ENCODE results near the gene ABL2.
"Not testable (repeated sequence)": the region's sequence is repeated elsewhere in the genome, so short reads cannot be mapped to it uniquely, and the experiment has no call there.

The ABL2 gene

GRCh38 chr1:179224466-179224865, 5.0 kb downstream of the ABL2 start:
- H3K79me1 ChIP-seq (replicated peaks; ENCODE audit: low read length, poor library complexity, severe bottlenecking); H4K91ac ChIP-seq (ENCODE audit: low read length); H2AK5ac ChIP-seq (ENCODE audit: low read length, severe bottlenecking); H3K4me3 ChIP-seq (ENCODE audit: insufficient read depth in 1 of 2, low read depth in 1 of 2, low read length in 2 of 2); H4K8ac ChIP-seq (ENCODE audit: low read length); H2BK15ac ChIP-seq (ENCODE audit: low read depth, poor library complexity, severe bottlenecking); H2BK120ac ChIP-seq (ENCODE audit: low read depth, low read length); H2BK12ac ChIP-seq (ENCODE audit: low read length in 2 of 2); H3K23ac ChIP-seq (ENCODE audit: low read length in 2 of 2); H3K4ac ChIP-seq (ENCODE audit: low read depth in 1 of 2, low read length in 2 of 2); H3K18ac ChIP-seq (ENCODE audit: low read depth in 1 of 2, low read length in 2 of 2); H3K4me1 ChIP-seq (ENCODE audit: control insufficient read depth, insufficient read depth, low read depth, low read length); H3K9me3 ChIP-seq (ENCODE audit: control insufficient read depth, low read length); H2AFZ ChIP-seq (ENCODE audit: low read depth, low read length); H3K27me3 ChIP-seq (ENCODE audit: control insufficient read depth in 1 of 2, insufficient read depth in 1 of 2, low read length in 2 of 2); DNase-seq; H3K14ac ChIP-seq (ENCODE audit: low read length in 2 of 2); H3K9ac ChIP-seq (ENCODE audit: low read length): not testable (repeated sequence)
- WGBS, result 99% methylated on average over 8 of the region's 8 CpGs
- peak overlapping the region; percentile 11 for H3K4me2 ChIP-seq (ENCODE audit: low read length, poor library complexity, severe bottlenecking)
- peak overlapping the region; percentile 86 for H2BK5ac ChIP-seq (ENCODE audit: low read depth, low read length, poor library complexity, severe bottlenecking)
- peaks cover 5 to 14% of the 10 kb centered on the region in 2 experiments for H3K36me3 ChIP-seq (ENCODE audit: control insufficient read depth in 1 of 2, insufficient read depth in 2 of 2, low read depth in 1 of 2, low read length in 2 of 2)
- H3K27ac ChIP-seq (ENCODE audit: low read length, poor library complexity, severe bottlenecking), result peak overlapping the region; percentile 90

- not testable (repeated sequence) for H3K4me3 ChIP-seq (ENCODE audit: insufficient read depth in 1 of 2, low read depth in 1 of 2, low read length in 2 of 2); H3K4me2 ChIP-seq (ENCODE audit: low read length, poor library complexity, severe bottlenecking); H3K14ac ChIP-seq (ENCODE audit: low read length in 2 of 2); H2BK15ac ChIP-seq (ENCODE audit: low read depth, poor library complexity, severe bottlenecking); H2AK5ac ChIP-seq (ENCODE audit: low read length, severe bottlenecking); H3K18ac ChIP-seq (ENCODE audit: low read depth in 1 of 2, low read length in 2 of 2); H2BK120ac ChIP-seq (ENCODE audit: low read depth, low read length); H3K23ac ChIP-seq (ENCODE audit: low read length in 2 of 2); H2AFZ ChIP-seq (ENCODE audit: low read depth, low read length); H4K8ac ChIP-seq (ENCODE audit: low read length); H3K4ac ChIP-seq (ENCODE audit: low read depth in 1 of 2, low read length in 2 of 2); H3K4me1 ChIP-seq (ENCODE audit: control insufficient read depth, insufficient read depth, low read depth, low read length); H2BK12ac ChIP-seq (ENCODE audit: low read length in 2 of 2); DNase-seq; H3K27me3 ChIP-seq (ENCODE audit: control insufficient read depth in 1 of 2, insufficient read depth in 1 of 2, low read length in 2 of 2); H3K9me3 ChIP-seq (ENCODE audit: control insufficient read depth, low read length); H3K9ac ChIP-seq (ENCODE audit: low read length); H3K27ac ChIP-seq (ENCODE audit: low read length, poor library complexity, severe bottlenecking); H4K91ac ChIP-seq (ENCODE audit: low read length); H2BK5ac ChIP-seq (ENCODE audit: low read depth, low read length, poor library complexity, severe bottlenecking)
- Histone ChIP-seq H3K79me1 (replicated peaks; ENCODE audit: low read length, poor library complexity, severe bottlenecking) (peaks cover 11% of the 10 kb centered on the region), H3K36me3 (ENCODE audit: control insufficient read depth in 1 of 2, insufficient read depth in 2 of 2, low read depth in 1 of 2, low read length in 2 of 2) (peaks cover 16 to 17% of the 10 kb centered on the region in 2 experiments)
- WGBS, result 96% methylated on average over 7 of the region's 7 CpGs
Observed at GRCh38 chr1:179221121-179221520, 8.4 kb downstream of the ABL2 start.

GRCh38 chr1:179217943-179218507, 11.5 kb downstream of the ABL2 start:
- Histone ChIP-seq H3K4ac (ENCODE audit: low read depth in 1 of 2, low read length in 2 of 2) (no peak overlapping the region), H2BK5ac (ENCODE audit: low read depth, low read length, poor library complexity, severe bottlenecking) (no peak overlapping the region), H2BK120ac (ENCODE audit: low read depth, low read length) (no peak overlapping the region), H4K91ac (ENCODE audit: low read length) (no peak overlapping the region), H3K4me1 (ENCODE audit: control insufficient read depth, insufficient read depth, low read depth, low read length) (no peaks in the 10 kb centered on the region), H3K4me2 (ENCODE audit: low read length, poor library complexity, severe bottlenecking) (no peak overlapping the region), H3K4me3 (ENCODE audit: insufficient read depth in 1 of 2, low read depth in 1 of 2, low read length in 2 of 2) (no peak overlapping the region), H2BK12ac (ENCODE audit: low read length in 2 of 2) (no peak overlapping the region), H2AFZ (ENCODE audit: low read depth, low read length) (no peak overlapping the region), H3K36me3 (ENCODE audit: control insufficient read depth in 1 of 2, insufficient read depth in 2 of 2, low read depth in 1 of 2, low read length in 2 of 2) (peaks cover 14 to 16% of the 10 kb centered on the region in 2 experiments), H2BK15ac (ENCODE audit: low read depth, poor library complexity, severe bottlenecking) (no peak overlapping the region), H3K27me3 (ENCODE audit: control insufficient read depth in 1 of 2, insufficient read depth in 1 of 2, low read length in 2 of 2) (no peaks in the 10 kb centered on the region), H3K9ac (ENCODE audit: low read length) (peak overlapping the region; percentile 65), H3K18ac (ENCODE audit: low read depth in 1 of 2, low read length in 2 of 2) (no peak overlapping the region), H3K14ac (ENCODE audit: low read length in 2 of 2) (no peak overlapping the region), H3K27ac (ENCODE audit: low read length, poor library complexity, severe bottlenecking) (no peak overlapping the region), H3K79me1 (replicated peaks; ENCODE audit: low read length, poor library complexity, severe bottlenecking) (peaks cover 13% of the 10 kb centered on the region), H2AK5ac (ENCODE audit: low read length, severe bottlenecking) (no peak overlapping the region), H3K23ac (ENCODE audit: low read length in 2 of 2) (no peak overlapping the region), H3K9me3 (ENCODE audit: control insufficient read depth, low read length) (no peaks in the 10 kb centered on the region), H4K8ac (ENCODE audit: low read length) (no peak overlapping the region)
- 95% methylated on average over 3 of the region's 5 CpGs for WGBS
- peak; percentile 38 for DNase-seq

- peaks cover 19% of the 10 kb centered on the region for H3K79me1 ChIP-seq (replicated peaks; ENCODE audit: low read length, poor library complexity, severe bottlenecking)
- not testable (repeated sequence) for DNase-seq; H2AK5ac ChIP-seq (ENCODE audit: low read length, severe bottlenecking); H2BK12ac ChIP-seq (ENCODE audit: low read length in 2 of 2); H3K4me3 ChIP-seq (ENCODE audit: insufficient read depth in 1 of 2, low read depth in 1 of 2, low read length in 2 of 2); H3K4me2 ChIP-seq (ENCODE audit: low read length, poor library complexity, severe bottlenecking); H3K14ac ChIP-seq (ENCODE audit: low read length in 2 of 2); H4K91ac ChIP-seq (ENCODE audit: low read length); H3K9me3 ChIP-seq (ENCODE audit: control insufficient read depth, low read length); H4K8ac ChIP-seq (ENCODE audit: low read length); H3K23ac ChIP-seq (ENCODE audit: low read length in 2 of 2); H3K36me3 ChIP-seq (ENCODE audit: control insufficient read depth in 1 of 2, insufficient read depth in 2 of 2, low read depth in 1 of 2, low read length in 2 of 2); H2BK120ac ChIP-seq (ENCODE audit: low read depth, low read length); H3K4me1 ChIP-seq (ENCODE audit: control insufficient read depth, insufficient read depth, low read depth, low read length); H2BK5ac ChIP-seq (ENCODE audit: low read depth, low read length, poor library complexity, severe bottlenecking); H3K27me3 ChIP-seq (ENCODE audit: control insufficient read depth in 1 of 2, insufficient read depth in 1 of 2, low read length in 2 of 2); H2AFZ ChIP-seq (ENCODE audit: low read depth, low read length); H3K27ac ChIP-seq (ENCODE audit: low read length, poor library complexity, severe bottlenecking); H3K9ac ChIP-seq (ENCODE audit: low read length); H3K4ac ChIP-seq (ENCODE audit: low read depth in 1 of 2, low read length in 2 of 2); H2BK15ac ChIP-seq (ENCODE audit: low read depth, poor library complexity, severe bottlenecking); H3K18ac ChIP-seq (ENCODE audit: low read depth in 1 of 2, low read length in 2 of 2)
- 97% methylated on average over 3 of the region's 3 CpGs for WGBS
Observed at GRCh38 chr1:179213317-179213716, 16.2 kb downstream of the ABL2 start.
